Keratinocyte (primary cell): ENCODE results near the gene NCR1. TPM values are rescaled to one million over a fixed set of nuclear protein-coding genes. Genes with fewer than 3 reads are reported as not detected.
"Not testable (repeated sequence)": the region's sequence is repeated elsewhere in the genome, so short reads cannot be mapped to it uniquely, and the experiment has no call there.

ENCODE experiments used
- DNase-seq: peaks from one replicate; pipeline ENCODE4 v3.0.0-alpha.2; 2011; ENCODE audit warnings: low read depth, missing footprints, low spot score
- FAIRE-seq: peaks from 2 replicates; lab custom pipeline; 2011; peaks lifted over from hg19 to GRCh38; lab: Jason Lieb, UNC
- H2AFZ ChIP-seq: 2 replicates; pipeline ENCODE4 v1.6.0; 2012; ENCODE audit warnings: low read length, control low read depth, inconsistent platforms; ENCODE audit not compliant: control insufficient read depth
- H3K27ac ChIP-seq: 2 replicates; pipeline ENCODE4 v1.5.1; 2011; ENCODE audit warnings: low read length; ENCODE audit not compliant: control insufficient read depth, insufficient read depth
- H3K27me3 ChIP-seq: 3 replicates; pipeline ENCODE4 v1.6.0; 2011; ENCODE audit warnings: low read length; ENCODE audit not compliant: control insufficient read depth, insufficient read depth; ENCODE audit errors: extremely low read depth
- H3K36me3 ChIP-seq, 2 experiments: 2 replicates in 1 of 2; 3 replicates in 1 of 2; pipeline ENCODE4 v1.5.1; 2011; ENCODE audit warnings: low read length in 2 of 2, mild to moderate bottlenecking in 1 of 2; ENCODE audit not compliant: control insufficient read depth in 2 of 2, insufficient read depth in 2 of 2; ENCODE audit errors: extremely low read depth in 1 of 2
- H3K4me1 ChIP-seq: 3 replicates; pipeline ENCODE4 v1.5.1; 2011; ENCODE audit warnings: low read length; ENCODE audit not compliant: control insufficient read depth, insufficient read depth; ENCODE audit errors: extremely low read depth
- H3K4me2 ChIP-seq: 3 replicates; pipeline ENCODE4 v1.6.0; 2011; ENCODE audit warnings: low read depth, low read length; ENCODE audit not compliant: control insufficient read depth, insufficient read depth; ENCODE audit errors: extremely low read depth
- H3K4me3 ChIP-seq, 3 experiments: fragments of 200-600 bp in 1 of 3; sonication (generic) in 1 of 3; 2 replicates in 2 of 3; 3 replicates in 1 of 3; pipeline ENCODE4 v1.5.1; 2011 to 2016; ENCODE audit warnings: low read length in 3 of 3, mild to moderate bottlenecking in 3 of 3, control low read depth in 2 of 3, inconsistent platforms in 1 of 3, low read depth in 1 of 3, mixed read lengths in 1 of 3, mixed run types in 1 of 3, moderate library complexity in 1 of 3; ENCODE audit not compliant: control insufficient read depth in 2 of 3, insufficient read depth in 2 of 3; ENCODE audit errors: extremely low read depth in 1 of 3
- H3K79me2 ChIP-seq: 2 replicates; pipeline ENCODE4 v1.6.0; 2012; ENCODE audit warnings: low read length; ENCODE audit not compliant: control insufficient read depth, insufficient read depth
- H3K9ac ChIP-seq: 3 replicates; pipeline ENCODE4 v1.6.0; 2011; ENCODE audit warnings: low read length; ENCODE audit not compliant: control insufficient read depth, insufficient read depth; ENCODE audit errors: extremely low read depth
- H3K9me1 ChIP-seq: 3 replicates; pipeline ENCODE4 v1.6.0; 2011; ENCODE audit warnings: low read length; ENCODE audit not compliant: control insufficient read depth, insufficient read depth; ENCODE audit errors: extremely low read depth
- H3K9me3 ChIP-seq: 2 replicates; pipeline ENCODE4 v1.5.1; 2012; ENCODE audit warnings: low read depth, low read length; ENCODE audit not compliant: control insufficient read depth
- H4K20me1 ChIP-seq: 3 replicates; pipeline ENCODE4 v1.6.0; 2011; ENCODE audit warnings: low read length; ENCODE audit not compliant: control insufficient read depth, insufficient read depth; ENCODE audit errors: extremely low read depth
- CTCF ChIP-seq, 3 experiments: IDR thresholded peaks in 1 of 3; conservative IDR thresholded peaks in 1 of 3; optimal IDR thresholded peaks in 1 of 3; 2 replicates in 2 of 3; 3 replicates in 1 of 3; pipeline versions ENCODE3 to v1.5.1; 2011; ENCODE audit warnings: low read length in 3 of 3, mild to moderate bottlenecking in 3 of 3, moderate library complexity in 2 of 3, control low read depth in 1 of 3, inconsistent platforms in 1 of 3; ENCODE audit not compliant: insufficient read depth in 2 of 3; ENCODE audit errors: extremely low read depth in 1 of 3
- EZH2 ChIP-seq: IDR thresholded peaks from one replicate; pipeline ENCODE4 v1.6.1; 2012; ENCODE audit warnings: inconsistent platforms, mild to moderate bottlenecking, low read length, moderate library complexity
- dilution Hi-C: fragments of 300-500 bp; cut with MboI; formaldehyde crosslinking; loops from one replicate; pipeline ENCODE4 v1.7.0; 2020; ENCODE audit warnings: low sequenced_read_pairs; ENCODE audit not compliant: extremely low pct_ligation_motif_present
- polyA minus RNA-seq, 3 experiments: library from RNA; depleted of rRNA, polyadenylated mRNA; stranded (reverse); fragments of >200 nt; gene quantifications; 1 replicate in 1 of 3; 2 replicates in 1 of 3; 3 replicates in 1 of 3; pipeline ENCODE4 v1.2.3, GENCODE V29; 2011
- polyA plus RNA-seq, 5 experiments: library from polyadenylated mRNA; depleted of rRNA in 3 of 5; stranded (reverse) in 3 of 5; stranded (forward) in 1 of 5; unstranded in 1 of 5; fragments of >200 nt; gene quantifications; 1 replicate in 1 of 5; 2 replicates in 3 of 5; 3 replicates in 1 of 5; pipeline versions ENCODE4 v1.2.1 to v1.2.3, GENCODE V29; 2011 to 2012; ENCODE audit warnings: missing spikeins in 2 of 5, low read depth in 1 of 5, low replicate concordance in 1 of 5

The NCR1 gene
- polyA plus RNA-seq (not detected in 3 replicates), polyA minus RNA-seq (not detected in 3 replicates)
- polyA plus RNA-seq (2011; ENCODE audit: low read depth): not detected
- polyA plus RNA-seq (2011; cell fraction: cytosol; rRNA removed): not detected in 2 replicates
- polyA plus RNA-seq (2011; cell fraction: nucleus; rRNA removed): not detected in 2 replicates
- polyA plus RNA-seq (2012; ENCODE audit: low replicate concordance): not detected in 2 replicates
- not detected for polyA minus RNA-seq (2011; cell fraction: cytosol; rRNA and poly(A)+ RNA removed)
- not detected in 2 replicates for polyA minus RNA-seq (2011; cell fraction: nucleus; rRNA and poly(A)+ RNA removed)

- TF ChIP-seq CTCF (optimal IDR thresholded peaks at IDR 0.05 in 1 of 3, IDR thresholded peaks at IDR 0.05 in 1 of 3, conservative IDR thresholded peaks at IDR 0.05 in 1 of 3; ENCODE audit: extremely low read depth in 1 of 3, insufficient read depth in 2 of 3, low read length in 3 of 3) (no peak), EZH2 (no peak)
- FAIRE-seq (no peak), DNase-seq (no peak)
- no peaks in the 10 kb centered on the region for H3K9me1 ChIP-seq
- dilution Hi-C loops: no loop called here
- no peaks in the 10 kb centered on the region for H3K4me1 ChIP-seq
- no peaks in the 10 kb centered on the region for H3K27me3 ChIP-seq
- H4K20me1 ChIP-seq: no peaks in the 10 kb centered on the region
- no peaks in the 10 kb centered on the region for H3K36me3 ChIP-seq
- H3K4me2 ChIP-seq: no peak within 1 kb of the TSS
- peaks cover 5% of the 10 kb centered on the region for H3K9me3 ChIP-seq
- H3K4me3 ChIP-seq: no peak within 1 kb of the TSS
- H3K9ac ChIP-seq: no peak within 1 kb of the TSS
- no peak within 1 kb of the TSS for H2AFZ ChIP-seq
- H3K27ac ChIP-seq: no peak within 1 kb of the TSS
- H3K79me2 ChIP-seq: no peaks in the 10 kb centered on the region
Observed at GRCh38 chr19:54905803-54906511, at the start of gene NCR1. Gene NCR1, plus strand, starts transcription at chr19:54906148. Its CDS starts 40 bp downstream, at chr19:54906188.

- H3K9me1 ChIP-seq, H4K20me1 ChIP-seq, dilution Hi-C loops, H3K36me3 ChIP-seq, H3K9me3 ChIP-seq, H3K4me3 ChIP-seq, H3K9ac ChIP-seq, H3K4me2 ChIP-seq, H2AFZ ChIP-seq, H3K27ac ChIP-seq, H3K27me3 ChIP-seq, FAIRE-seq, H3K79me2 ChIP-seq, DNase-seq, H3K4me1 ChIP-seq: not testable (repeated sequence)
Observed at GRCh38 chr19:54858476-54858875, 47.5 kb upstream of the NCR1 start.

GRCh38 chr19:54859421-54859820 lies 46.5 kb upstream of the NCR1 start:
- H3K4me2 ChIP-seq, H3K4me1 ChIP-seq, H3K9me3 ChIP-seq, H3K79me2 ChIP-seq, H3K27ac ChIP-seq, H3K27me3 ChIP-seq, H2AFZ ChIP-seq, H3K36me3 ChIP-seq, H3K9ac ChIP-seq, H4K20me1 ChIP-seq, dilution Hi-C loops, FAIRE-seq, H3K4me3 ChIP-seq, DNase-seq, H3K9me1 ChIP-seq: not testable (repeated sequence)

- dilution Hi-C loops, H3K4me3 ChIP-seq, H3K36me3 ChIP-seq, H2AFZ ChIP-seq, H3K9ac ChIP-seq, H3K27ac ChIP-seq, H3K27me3 ChIP-seq, H3K9me3 ChIP-seq, FAIRE-seq, H3K79me2 ChIP-seq, H3K4me2 ChIP-seq, H4K20me1 ChIP-seq, H3K9me1 ChIP-seq, H3K4me1 ChIP-seq, DNase-seq: not testable (repeated sequence)
Observed at GRCh38 chr19:54863459-54863858, 42.5 kb upstream of the NCR1 start.
